HepG2 (cell line): ENCODE results near the gene NOS1AP. TPM values are rescaled to one million over a fixed set of nuclear protein-coding genes. Genes with fewer than 3 reads are reported as not detected.

Experiments
- ATF1 ChIP-seq: IDR thresholded peaks from 2 replicates; pipeline ENCODE4 v1.6.1; 2016; ENCODE audit warnings: mild to moderate bottlenecking, control low read depth
- HES4 ChIP-seq: sonication (generic); formaldehyde crosslinking; IDR thresholded peaks from 2 replicates; pipeline ENCODE4 v1.9.0; 2021; ENCODE audit warnings: mild to moderate bottlenecking, missing genetic modification reagents, borderline replicate concordance
- KDM2A ChIP-seq: sonication (generic); formaldehyde crosslinking; IDR thresholded peaks from 2 replicates; pipeline ENCODE4 v1.4.0; 2020; ENCODE audit warnings: low read depth, missing genetic modification reagents, borderline replicate concordance
- NR2C2 ChIP-seq: sonication (generic); formaldehyde crosslinking; IDR thresholded peaks from 2 replicates; pipeline ENCODE4 v1.4.0; 2020; ENCODE audit warnings: missing genetic modification reagents, mild to moderate bottlenecking, moderate library complexity, borderline replicate concordance
- SIN3A ChIP-seq: IDR thresholded peaks from 2 replicates; pipeline ENCODE4 v1.6.1; 2011; ENCODE audit warnings: low read depth, mild to moderate bottlenecking, control low read depth, low read length, borderline replicate concordance
- TRIM22 ChIP-seq: fragments of 450-650 bp; IDR thresholded peaks from 2 replicates; pipeline ENCODE4 v1.6.1; 2017
- ZNF597 ChIP-seq: sonication (generic); formaldehyde crosslinking; IDR thresholded peaks from 2 replicates; pipeline ENCODE4 v1.5.0; 2020; ENCODE audit warnings: missing genetic modification reagents
- ZNF609 ChIP-seq: sonication (generic); formaldehyde crosslinking; IDR thresholded peaks from 2 replicates; pipeline ENCODE4 v1.4.0; 2020; ENCODE audit warnings: mild to moderate bottlenecking, missing genetic modification reagents, borderline replicate concordance
- ZNF672 ChIP-seq: sonication (generic); formaldehyde crosslinking; IDR thresholded peaks from 2 replicates; pipeline ENCODE4 v1.8.1; 2022; ENCODE audit warnings: missing genetic modification reagents
- ZNF878 ChIP-seq: sonication (generic); formaldehyde crosslinking; IDR thresholded peaks from 2 replicates; pipeline ENCODE4 v1.8.1; 2023; ENCODE audit warnings: mild to moderate bottlenecking, missing genetic modification reagents, moderate library complexity
- polyA plus RNA-seq, 8 experiments: library from polyadenylated mRNA; depleted of rRNA in 3 of 8; stranded (reverse) in 7 of 8; unstranded in 1 of 8; fragments of >200 nt; fragmentation: Illumina TruSeq in 4 of 8; extraction: Trizol in 4 of 8; gene quantifications; 2 replicates each; pipeline versions ENCODE4 v1.2.1 to v1.2.3, GENCODE V29; 2011 to 2016; ENCODE audit warnings: low read depth in 4 of 8, missing spikeins in 1 of 8, mixed read lengths in 1 of 8; ENCODE audit not compliant: insufficient read depth in 1 of 8
- total RNA-seq, 5 experiments: library from RNA; depleted of rRNA; stranded (reverse); fragments of >200 nt; fragmentation: Illumina TruSeq; extraction: Trizol; gene quantifications; 2 replicates each; pipeline ENCODE4 v1.2.3, GENCODE V29; 2016; ENCODE audit warnings: low read depth in 1 of 5
- TF ChIP-seq, protein P1 (sequence below): IDR thresholded peaks from 2 replicates; pipeline ENCODE4 v1.6.1; 2016; ENCODE audit warnings: mild to moderate bottlenecking
- TF ChIP-seq, protein P2 (sequence below): fragments of 450-650 bp; IDR thresholded peaks from 2 replicates; pipeline ENCODE4 v1.6.1; 2017; ENCODE audit warnings: mild to moderate bottlenecking

Gene NOS1AP
- total and polyA plus RNA-seq, 2 of the 13 experiments (the other 11 are each of a cell fraction or from before 2014, with no cell fraction given): 2.0 to 3.3 TPM

DNA sequence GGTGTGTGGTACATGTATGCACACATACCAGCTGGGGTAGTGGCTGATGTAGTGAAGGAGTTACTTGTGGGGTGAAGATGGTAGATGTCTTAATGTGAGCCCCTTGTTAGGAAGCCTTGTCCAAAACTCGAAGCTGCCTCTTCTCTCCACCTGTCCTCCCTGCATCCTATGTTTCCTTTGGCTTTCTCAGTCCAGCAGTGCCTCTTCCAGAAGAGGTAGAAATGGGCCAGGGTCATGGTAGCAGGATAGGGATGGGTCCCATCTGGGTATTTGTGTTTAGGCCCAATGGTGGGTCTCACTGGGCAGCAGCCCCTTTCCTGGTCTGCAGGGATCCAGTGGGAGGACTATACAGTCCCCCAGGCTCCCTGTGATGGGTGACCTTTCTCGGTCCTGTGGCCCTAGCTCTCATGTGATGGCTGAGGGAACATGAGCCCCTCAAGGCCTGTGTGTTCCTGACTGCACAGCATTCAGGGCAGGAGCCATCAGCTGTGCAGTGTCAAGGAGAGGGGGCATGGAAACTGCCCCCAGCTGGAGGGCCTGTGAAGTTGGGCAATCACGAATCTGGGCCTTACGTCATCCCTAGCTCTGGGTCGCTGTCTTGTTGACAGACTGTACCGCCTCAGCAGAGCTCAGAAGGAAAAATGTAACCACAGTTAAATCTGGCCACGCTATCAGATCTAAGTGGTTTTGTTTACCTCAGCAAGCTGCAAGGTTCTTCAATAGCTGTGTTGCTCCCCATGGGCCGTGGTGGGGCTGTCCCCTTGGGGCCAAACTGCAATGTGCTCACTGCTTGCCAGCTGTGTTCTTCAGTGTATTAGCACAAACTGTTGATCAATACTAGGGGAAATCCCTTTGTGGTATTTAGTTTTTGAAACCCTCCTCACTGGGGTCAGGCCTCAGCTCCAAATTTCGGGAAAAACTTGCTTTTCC lies 82.7 kb downstream of the NOS1AP start (continued):
- TF ChIP-seq ZNF609 (CRISPR knock-in tag) (peak; percentile 76), ZNF672 (CRISPR knock-in tag) (no peak), HES4 (0 out of 2 replicates have a peak, but pooled peaks have one; percentile 29), ZNF597 (no peak), SIN3A (peak; percentile 61; the same call in 1 of the 2 replicates), TRIM22 (no peak), ZNF878 (CRISPR knock-in tag) (peak; percentile 34; the same call in 1 of the 2 replicates), KDM2A (CRISPR knock-in tag) (peak; percentile 55; the same call in 1 of the 2 replicates), ATF1 (CRISPR knock-in tag) (0 out of 2 replicates have a peak, but pooled peaks have one; percentile 15), NR2C2 (CRISPR knock-in tag) (peak; percentile 64; the same call in 1 of the 2 replicates)
- TF ChIP-seq, protein P1, sequence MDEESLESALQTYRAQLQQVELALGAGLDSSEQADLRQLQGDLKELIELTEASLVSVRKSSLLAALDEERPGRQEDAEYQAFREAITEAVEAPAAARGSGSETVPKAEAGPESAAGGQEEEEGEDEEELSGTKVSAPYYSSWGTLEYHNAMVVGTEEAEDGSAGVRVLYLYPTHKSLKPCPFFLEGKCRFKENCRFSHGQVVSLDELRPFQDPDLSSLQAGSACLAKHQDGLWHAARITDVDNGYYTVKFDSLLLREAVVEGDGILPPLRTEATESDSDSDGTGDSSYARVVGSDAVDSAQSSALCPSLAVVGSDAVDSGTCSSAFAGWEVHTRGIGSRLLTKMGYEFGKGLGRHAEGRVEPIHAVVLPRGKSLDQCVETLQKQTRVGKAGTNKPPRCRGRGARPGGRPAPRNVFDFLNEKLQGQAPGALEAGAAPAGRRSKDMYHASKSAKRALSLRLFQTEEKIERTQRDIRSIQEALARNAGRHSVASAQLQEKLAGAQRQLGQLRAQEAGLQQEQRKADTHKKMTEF (CRISPR knock-in tag): peak; percentile 82; the same call in 1 of the 2 replicates
- TF ChIP-seq, protein P2, sequence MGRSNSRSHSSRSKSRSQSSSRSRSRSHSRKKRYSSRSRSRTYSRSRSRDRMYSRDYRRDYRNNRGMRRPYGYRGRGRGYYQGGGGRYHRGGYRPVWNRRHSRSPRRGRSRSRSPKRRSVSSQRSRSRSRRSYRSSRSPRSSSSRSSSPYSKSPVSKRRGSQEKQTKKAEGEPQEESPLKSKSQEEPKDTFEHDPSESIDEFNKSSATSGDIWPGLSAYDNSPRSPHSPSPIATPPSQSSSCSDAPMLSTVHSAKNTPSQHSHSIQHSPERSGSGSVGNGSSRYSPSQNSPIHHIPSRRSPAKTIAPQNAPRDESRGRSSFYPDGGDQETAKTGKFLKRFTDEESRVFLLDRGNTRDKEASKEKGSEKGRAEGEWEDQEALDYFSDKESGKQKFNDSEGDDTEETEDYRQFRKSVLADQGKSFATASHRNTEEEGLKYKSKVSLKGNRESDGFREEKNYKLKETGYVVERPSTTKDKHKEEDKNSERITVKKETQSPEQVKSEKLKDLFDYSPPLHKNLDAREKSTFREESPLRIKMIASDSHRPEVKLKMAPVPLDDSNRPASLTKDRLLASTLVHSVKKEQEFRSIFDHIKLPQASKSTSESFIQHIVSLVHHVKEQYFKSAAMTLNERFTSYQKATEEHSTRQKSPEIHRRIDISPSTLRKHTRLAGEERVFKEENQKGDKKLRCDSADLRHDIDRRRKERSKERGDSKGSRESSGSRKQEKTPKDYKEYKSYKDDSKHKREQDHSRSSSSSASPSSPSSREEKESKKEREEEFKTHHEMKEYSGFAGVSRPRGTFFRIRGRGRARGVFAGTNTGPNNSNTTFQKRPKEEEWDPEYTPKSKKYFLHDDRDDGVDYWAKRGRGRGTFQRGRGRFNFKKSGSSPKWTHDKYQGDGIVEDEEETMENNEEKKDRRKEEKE: no peak
